Mucosa of descending colon (tissue), 3 donors: ENCODE results near the gene UBAP1L. TPM values are rescaled to one million over a fixed set of nuclear protein-coding genes. Genes with fewer than 3 reads are reported as not detected.

Experiments
- ATAC-seq: fragments of 200-7000 bp; cut with Tn5 transposase; one replicate; pipeline ENCODE4 v1.9.1; 2020; ENCODE audit warnings: mild to moderate bottlenecking, moderate library complexity
- DNase-seq, 3 donors: peaks; one replicate each; pipeline ENCODE4 v3.0.0-alpha.2; 2020
- H3K36me3 ChIP-seq: fragments of 200-600 bp; one replicate; pipeline ENCODE4 v1.8.0; 2021; ENCODE audit warnings: low read depth, mild to moderate bottlenecking
- H3K4me1 ChIP-seq: fragments of 200-600 bp; one replicate; pipeline ENCODE4 v1.8.0; 2021; ENCODE audit warnings: low read depth, mild to moderate bottlenecking
- H3K4me3 ChIP-seq: fragments of 200-600 bp; one replicate; pipeline ENCODE4 v1.8.0; 2021; ENCODE audit warnings: mild to moderate bottlenecking
- H3K9me3 ChIP-seq: fragments of 200-600 bp; one replicate; pipeline ENCODE4 v1.8.0; 2021; ENCODE audit warnings: mild to moderate bottlenecking
- intact Hi-C, 2 donors: fragments of 100-400 bp; cut with DNase I in 1 of 2; cut with micrococcal nuclease in 1 of 2; formaldehyde crosslinking; loops; one replicate each; pipeline versions ENCODE4 v1.11.0 to v1.11.1; 2022; cut with DNase I, micrococcal nuclease
- total RNA-seq, 3 donors: library from RNA; stranded (reverse); fragmentation: NEBNext Ultra II Directional in 2 of 3; extraction: Animal tissue kit (Norgen Biotek cat#: 25700) in 2 of 3; gene quantifications; one replicate each; pipeline versions ENCODE4 v1.2.1 to v1.2.4, GENCODE V29; 2021 to 2023
- TF ChIP-seq, protein P1 (sequence below): fragments of 200-600 bp; IDR thresholded peaks from one replicate; pipeline ENCODE4 v1.8.0; 2022; ENCODE audit warnings: antibody characterized with exemption, mild to moderate bottlenecking
- donor health status: DM: no; HTN: no; CAD: no; lungs with moderate emphysema.
- donor health status: DM: no; HTN: no; CAD: no.
- donor health status: DM: no; HTN: yes; CAD: no.

UBAP1L gene
- total RNA-seq, 3 donors from 2014 or later, result 2.0 to 6.9 (median 3.9) TPM

DNA sequence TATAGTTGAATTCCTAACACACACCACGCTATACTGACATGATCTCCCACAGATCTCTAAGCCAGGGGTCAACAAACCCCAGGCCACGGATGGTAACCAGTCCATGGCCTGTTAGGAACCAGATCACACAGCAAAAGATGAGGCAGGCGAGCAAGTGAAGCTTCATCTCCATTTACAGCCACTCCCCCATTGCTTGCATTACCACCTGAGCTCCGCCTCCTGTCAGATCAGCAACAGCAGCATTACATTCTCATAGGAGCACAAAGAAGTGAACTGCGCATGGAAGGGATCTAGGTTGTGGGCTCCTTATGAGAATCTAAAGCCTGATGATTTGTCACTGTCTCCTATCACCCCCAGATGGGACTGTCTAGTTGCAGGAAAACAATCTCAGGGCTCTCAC, 15.9 kb upstream of the UBAP1L start:
- Histone ChIP-seq H3K4me1 (peaks cover 18% of the 10 kb centered on the region), H3K9me3 (no peaks in the 10 kb centered on the region), H3K36me3 (no peaks in the 10 kb centered on the region), H3K4me3 (no peak overlapping the region)
- TF ChIP-seq, protein P1, sequence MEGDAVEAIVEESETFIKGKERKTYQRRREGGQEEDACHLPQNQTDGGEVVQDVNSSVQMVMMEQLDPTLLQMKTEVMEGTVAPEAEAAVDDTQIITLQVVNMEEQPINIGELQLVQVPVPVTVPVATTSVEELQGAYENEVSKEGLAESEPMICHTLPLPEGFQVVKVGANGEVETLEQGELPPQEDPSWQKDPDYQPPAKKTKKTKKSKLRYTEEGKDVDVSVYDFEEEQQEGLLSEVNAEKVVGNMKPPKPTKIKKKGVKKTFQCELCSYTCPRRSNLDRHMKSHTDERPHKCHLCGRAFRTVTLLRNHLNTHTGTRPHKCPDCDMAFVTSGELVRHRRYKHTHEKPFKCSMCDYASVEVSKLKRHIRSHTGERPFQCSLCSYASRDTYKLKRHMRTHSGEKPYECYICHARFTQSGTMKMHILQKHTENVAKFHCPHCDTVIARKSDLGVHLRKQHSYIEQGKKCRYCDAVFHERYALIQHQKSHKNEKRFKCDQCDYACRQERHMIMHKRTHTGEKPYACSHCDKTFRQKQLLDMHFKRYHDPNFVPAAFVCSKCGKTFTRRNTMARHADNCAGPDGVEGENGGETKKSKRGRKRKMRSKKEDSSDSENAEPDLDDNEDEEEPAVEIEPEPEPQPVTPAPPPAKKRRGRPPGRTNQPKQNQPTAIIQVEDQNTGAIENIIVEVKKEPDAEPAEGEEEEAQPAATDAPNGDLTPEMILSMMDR, result no peak
- ATAC-seq, result no peak
- no peak for DNase-seq
- intact Hi-C loops, result no loop called here

DNA sequence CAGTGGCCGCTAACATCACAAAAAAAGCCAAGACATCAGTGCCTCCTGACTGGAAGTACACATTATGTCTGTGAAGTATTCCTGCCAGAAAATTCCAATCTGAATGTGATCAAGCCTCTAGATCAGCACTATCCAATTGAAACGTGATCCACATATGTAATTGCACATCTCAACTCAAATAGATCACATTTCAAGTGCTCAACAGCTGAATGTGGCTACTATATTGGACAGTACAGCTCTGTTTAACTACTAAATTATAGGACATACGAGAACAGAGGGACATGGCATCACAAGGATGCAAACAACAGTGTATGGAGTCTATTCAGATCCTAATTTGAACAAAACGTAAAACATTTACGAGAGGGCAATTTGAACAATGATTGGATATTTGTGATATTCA, 542 bp upstream of the UBAP1L start:
- intact Hi-C loops, result no loop called here
- no peaks in the 10 kb centered on the region for H3K9me3 ChIP-seq
- H3K4me3 ChIP-seq, result no peak overlapping the region
- no peaks in the 10 kb centered on the region for H3K4me1 ChIP-seq
- no peak for DNase-seq
- TF ChIP-seq, protein P1, result no peak
- H3K36me3 ChIP-seq, result peaks cover 5% of the 10 kb centered on the region
- no peak for ATAC-seq

DNA sequence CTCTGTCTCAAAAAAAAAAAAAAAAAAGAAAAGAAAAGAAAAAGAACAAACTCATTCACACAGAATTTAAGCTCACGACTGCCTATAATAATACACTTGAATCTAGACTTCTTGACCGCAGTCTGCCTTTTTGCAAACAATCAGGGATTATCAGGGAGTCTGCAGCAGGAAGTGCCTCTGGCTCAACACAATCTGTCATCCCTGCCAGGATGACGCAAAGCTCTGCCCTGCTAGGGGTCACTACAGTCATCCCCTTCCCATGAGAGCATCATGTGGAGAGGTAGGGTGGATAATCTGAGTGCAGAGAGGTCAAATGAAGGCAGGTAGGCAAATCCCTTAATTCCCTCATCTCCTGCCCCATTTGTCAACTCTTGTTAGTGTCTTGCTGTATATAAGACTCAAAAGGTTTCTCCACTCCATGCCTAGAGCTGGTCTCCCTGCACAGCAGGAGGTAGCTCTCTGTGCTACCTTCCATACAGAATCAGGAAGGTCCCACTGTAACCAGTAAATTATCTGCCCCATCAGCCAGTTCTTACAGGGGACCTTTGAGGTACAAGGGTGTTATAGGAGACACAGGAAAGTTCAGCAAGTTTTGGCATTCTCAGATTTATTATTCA, 4.2 kb downstream of the UBAP1L start:
- H3K36me3 ChIP-seq, result no peaks in the 10 kb centered on the region
- no peak overlapping the region for H3K4me3 ChIP-seq
- TF ChIP-seq, protein P1, result no peak
- ATAC-seq (no peak), DNase-seq (no peak)
- no peaks in the 10 kb centered on the region for H3K9me3 ChIP-seq
- intact Hi-C loops, result no loop called here
- no peaks in the 10 kb centered on the region for H3K4me1 ChIP-seq

DNA sequence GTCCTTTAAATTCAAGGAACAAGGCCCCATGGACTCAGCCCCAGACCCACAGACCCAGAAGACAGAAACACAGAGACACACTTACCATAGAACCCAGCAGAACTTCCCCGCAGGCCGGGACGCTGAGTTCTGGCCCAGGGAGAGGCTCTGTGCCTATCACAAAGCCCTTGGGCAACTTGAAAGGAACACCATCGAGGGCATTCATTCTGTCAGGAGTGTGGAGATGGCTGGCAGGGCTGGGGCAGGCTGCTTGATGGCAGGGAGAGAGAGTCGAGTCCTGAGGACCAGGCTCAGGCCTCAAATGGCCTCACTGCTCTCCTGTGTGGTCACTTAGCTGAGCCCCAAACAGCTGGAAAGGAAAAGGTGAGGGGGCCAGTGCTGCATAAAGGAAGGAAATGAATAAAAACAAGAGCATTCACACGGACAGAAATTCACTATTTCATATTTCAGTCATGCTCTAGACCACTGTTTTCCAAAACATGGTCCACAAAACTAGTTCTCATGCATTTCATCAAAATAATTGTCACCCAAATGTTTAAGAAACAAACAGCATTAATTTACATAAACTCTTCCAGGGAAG, 8.9 kb downstream of the UBAP1L start:
- TF ChIP-seq, protein P1, result no peak
- no peak for DNase-seq
- intact Hi-C loops, result no loop called here
- ATAC-seq, result no peak
- no peak overlapping the region for H3K4me3 ChIP-seq
- H3K9me3 ChIP-seq, result no peaks in the 10 kb centered on the region
- H3K4me1 ChIP-seq, result peaks cover 3% of the 10 kb centered on the region
- H3K36me3 ChIP-seq, result no peaks in the 10 kb centered on the region

DNA sequence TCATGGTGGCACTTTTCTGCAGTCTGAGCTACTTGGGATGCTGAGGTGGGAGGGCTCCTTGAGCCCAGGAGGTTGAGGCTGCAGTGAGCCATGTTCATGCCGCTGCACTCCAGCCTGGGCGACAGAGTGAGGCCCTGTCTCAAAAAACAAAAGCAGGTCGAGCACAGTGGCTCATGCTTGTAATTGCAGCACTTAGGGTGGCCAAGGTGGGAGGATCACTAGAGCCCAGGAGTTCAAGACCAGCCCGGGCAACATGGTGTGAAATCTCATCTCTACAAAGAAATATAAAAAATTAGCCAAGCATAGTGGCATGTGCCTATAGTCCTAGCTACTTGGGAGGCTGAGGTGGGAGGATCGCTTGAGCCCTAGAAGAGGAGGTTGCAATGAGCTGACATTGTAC, 10.0 kb downstream of the UBAP1L start:
- peaks cover 12% of the 10 kb centered on the region for H3K4me1 ChIP-seq
- H3K4me3 ChIP-seq, result no peak overlapping the region
- TF ChIP-seq, protein P1, result no peak
- intact Hi-C loops, result no loop called here
- H3K9me3 ChIP-seq, result no peaks in the 10 kb centered on the region
- no peaks in the 10 kb centered on the region for H3K36me3 ChIP-seq
- ATAC-seq, result no peak
- DNase-seq, result no peak
